ENCODE results near the gene PPP1R13B.

PPP1R13B gene

DNA sequence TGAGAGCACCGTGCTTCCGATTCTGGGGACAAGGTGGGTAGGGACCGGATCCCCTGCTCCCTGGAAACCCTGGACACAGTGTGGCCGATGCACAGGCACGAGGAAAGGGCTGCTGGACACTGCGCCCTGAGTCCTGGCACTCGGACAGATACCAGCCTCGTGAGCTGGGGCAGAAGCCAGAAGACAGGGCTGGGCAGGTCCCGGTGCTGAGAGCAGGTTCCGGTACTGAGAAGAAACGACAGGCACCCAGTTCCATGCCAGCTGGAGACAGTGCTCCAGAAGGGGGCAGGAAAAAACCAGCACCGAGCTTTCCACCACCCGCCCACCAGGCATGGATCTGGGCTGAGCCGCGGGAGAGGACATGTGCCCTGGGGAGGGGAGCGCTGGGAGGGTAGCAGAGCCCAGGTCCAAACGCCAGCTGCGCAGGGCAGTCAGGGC lies 138.6 kb downstream of the PPP1R13B start:
- no peak for DNase-seq (ENCODE audit: low spot score)
- TF ChIP-seq, protein P1, sequence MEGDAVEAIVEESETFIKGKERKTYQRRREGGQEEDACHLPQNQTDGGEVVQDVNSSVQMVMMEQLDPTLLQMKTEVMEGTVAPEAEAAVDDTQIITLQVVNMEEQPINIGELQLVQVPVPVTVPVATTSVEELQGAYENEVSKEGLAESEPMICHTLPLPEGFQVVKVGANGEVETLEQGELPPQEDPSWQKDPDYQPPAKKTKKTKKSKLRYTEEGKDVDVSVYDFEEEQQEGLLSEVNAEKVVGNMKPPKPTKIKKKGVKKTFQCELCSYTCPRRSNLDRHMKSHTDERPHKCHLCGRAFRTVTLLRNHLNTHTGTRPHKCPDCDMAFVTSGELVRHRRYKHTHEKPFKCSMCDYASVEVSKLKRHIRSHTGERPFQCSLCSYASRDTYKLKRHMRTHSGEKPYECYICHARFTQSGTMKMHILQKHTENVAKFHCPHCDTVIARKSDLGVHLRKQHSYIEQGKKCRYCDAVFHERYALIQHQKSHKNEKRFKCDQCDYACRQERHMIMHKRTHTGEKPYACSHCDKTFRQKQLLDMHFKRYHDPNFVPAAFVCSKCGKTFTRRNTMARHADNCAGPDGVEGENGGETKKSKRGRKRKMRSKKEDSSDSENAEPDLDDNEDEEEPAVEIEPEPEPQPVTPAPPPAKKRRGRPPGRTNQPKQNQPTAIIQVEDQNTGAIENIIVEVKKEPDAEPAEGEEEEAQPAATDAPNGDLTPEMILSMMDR (IDR thresholded peaks at IDR 0.05; ENCODE audit: extremely low read depth, missing control alignments), result no peak

DNA sequence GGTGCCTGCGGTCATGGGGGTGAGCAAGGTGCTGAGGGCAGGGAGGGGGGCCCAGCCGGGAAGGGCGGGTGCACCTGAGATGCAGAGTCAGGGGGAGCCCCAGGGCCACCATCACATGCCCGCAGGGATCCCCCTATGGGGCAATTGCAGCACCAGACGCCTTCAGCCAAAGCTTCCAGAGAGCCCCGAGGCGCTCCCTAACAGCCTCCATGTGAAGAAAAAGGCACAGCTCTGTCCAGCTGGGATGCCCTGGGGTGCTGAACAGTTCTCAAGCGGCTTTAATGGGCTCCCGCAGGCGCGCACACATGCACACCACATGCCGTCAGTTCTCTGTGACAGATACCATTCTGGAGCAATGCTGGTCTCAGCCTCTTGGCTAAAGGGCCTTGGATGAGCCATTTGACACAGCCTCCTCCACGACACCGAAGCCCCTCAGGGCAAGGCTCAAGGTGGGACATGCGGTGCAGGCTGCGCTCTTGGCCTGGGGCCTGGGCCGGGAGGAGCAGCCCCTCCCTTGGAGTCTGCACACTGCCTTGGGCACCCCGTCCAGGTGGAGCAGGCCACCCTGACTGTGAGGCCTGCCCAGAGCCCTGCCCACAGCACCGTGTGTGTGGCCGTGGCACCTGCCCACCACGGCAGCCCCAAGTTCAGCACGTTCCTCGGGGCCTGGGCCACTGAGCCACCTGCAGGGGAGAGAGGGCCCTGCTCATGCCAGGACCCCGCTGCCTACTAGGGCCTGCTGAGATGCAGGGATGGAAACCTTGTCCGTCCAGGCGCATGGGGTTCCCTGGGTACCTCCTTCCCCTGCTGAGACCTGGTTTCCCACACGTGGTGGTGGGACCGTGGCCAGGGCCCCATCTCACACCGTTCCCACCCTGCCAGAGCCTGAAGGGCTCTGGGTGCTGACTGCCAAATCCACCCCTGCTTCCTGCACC lies 139.8 kb downstream of the PPP1R13B start:
- DNase-seq (ENCODE audit: low spot score), result no peak
- TF ChIP-seq, protein P1 (IDR thresholded peaks at IDR 0.05; ENCODE audit: extremely low read depth, missing control alignments), result no peak

DNA sequence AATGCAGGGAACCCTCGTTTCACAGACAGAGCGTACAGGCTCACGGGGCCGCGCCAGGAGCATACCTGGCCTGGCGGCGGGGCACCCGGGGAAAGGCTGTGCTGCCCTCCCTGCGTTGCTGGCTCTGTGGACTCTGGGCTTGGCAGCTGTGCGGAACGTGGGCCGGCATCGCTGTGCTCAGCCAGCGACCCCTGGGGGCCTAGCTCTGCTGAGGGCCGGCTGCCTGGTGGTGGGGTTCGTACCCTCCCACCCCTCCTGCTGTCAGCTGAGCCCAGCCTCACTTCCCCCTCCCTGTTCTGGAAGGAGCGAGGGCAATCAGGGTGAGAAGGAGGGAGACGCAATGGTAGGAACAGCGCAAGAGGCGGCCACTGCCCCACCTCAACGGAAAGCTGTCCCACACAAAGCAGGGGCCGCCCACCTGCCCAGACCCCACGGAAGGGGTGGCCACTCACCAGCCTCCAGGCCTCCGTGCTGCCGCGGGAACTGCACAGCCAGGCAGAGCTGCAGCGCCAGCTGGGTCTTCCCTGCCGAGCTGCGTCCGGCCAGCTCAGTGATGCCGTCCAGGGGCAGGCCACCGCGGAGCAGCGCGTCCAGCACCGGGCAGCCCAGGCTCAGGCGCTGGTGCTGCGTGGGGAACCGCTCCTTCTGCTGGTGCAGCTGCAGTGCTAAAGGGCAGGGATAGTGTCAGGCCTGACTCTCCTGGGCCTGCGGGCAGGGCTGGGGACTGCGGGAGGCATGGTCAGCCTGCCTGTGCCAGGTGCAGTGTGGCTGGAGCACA lies 140.6 kb downstream of the PPP1R13B start:
- TF ChIP-seq, protein P1 (IDR thresholded peaks at IDR 0.05; ENCODE audit: extremely low read depth, missing control alignments), result no peak
- DNase-seq (ENCODE audit: low spot score), result no peak

DNA sequence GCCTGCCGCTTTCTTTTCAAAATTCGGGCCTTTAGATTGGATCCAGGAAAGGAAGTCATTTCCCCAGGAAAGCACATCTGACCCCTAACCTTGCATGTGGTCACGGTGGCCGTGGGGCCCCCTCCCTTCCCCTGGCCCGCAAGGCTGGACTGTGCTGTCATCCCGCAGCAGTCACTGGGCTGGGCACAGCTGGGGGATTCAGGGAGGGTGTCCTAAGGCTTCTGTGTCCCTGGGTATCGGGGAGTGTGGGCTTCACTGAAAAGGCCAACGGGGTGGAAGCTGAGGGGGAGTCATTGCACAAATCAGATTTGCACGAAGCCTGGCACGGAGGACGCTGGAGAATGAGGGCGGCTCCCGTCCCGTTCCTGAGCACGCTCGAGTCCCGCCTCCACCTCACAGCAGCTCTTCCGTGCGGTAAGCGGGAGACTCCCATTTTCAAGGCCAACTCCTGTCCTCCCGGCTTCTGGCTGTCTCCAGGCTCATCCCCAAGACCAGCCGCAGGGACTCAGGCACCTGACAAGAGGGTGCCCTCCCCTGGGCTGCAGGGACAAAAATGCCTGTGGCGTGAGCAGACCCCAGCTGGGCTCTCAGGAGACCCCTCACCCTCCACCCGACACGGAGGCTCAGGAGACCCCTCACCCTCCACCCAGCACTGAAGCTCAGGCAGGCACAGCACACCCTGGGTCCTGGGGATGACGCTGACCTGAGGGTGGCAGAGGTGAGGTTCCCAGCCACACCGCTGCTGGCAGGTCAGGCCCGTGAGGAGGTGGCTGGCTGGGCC lies 141.7 kb downstream of the PPP1R13B start:
- TF ChIP-seq, protein P1 (IDR thresholded peaks at IDR 0.05; ENCODE audit: extremely low read depth, missing control alignments), result no peak
- DNase-seq (ENCODE audit: low spot score), result no peak

DNA sequence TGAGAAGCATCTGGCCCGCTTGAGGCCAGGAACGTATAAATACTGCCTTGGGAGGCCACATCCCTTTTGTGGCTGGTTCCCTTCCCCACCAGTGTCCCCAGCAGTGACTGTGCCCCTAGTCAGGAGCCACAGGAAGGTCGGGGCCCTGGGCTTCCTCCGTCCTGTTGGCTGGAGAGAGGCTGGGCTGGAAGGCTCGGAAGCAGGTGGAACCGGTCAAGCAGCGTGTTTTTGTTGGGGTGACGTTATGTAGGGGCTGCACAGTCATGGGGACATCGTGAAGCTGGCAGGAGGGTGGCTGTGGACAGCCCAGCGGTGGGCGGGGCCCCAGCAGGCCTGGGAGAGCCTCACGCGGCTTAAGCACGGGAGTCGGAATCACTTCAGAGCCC lies 142.3 kb downstream of the PPP1R13B start:
- TF ChIP-seq, protein P1 (IDR thresholded peaks at IDR 0.05; ENCODE audit: extremely low read depth, missing control alignments), result no peak
- no peak for DNase-seq (ENCODE audit: low spot score)

DNA sequence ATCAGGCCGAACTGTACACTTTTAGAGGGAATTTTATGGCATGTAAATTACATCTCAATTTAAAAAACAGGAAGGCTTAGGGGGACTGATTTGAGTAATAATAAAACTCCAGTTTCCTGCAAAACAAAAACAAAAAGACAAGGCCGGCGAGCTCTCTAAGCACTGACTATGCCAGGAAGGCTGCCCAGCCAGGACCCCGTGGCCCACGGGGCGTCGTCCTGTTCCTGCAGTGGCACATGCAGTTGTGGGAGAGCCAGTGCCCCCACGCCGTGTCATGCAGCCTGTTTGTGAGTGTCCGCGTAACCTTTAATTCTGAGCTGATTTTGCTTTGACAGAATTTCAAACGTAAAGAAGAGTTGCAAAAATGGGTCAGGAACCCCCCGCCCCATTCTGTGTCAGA lies 142.7 kb downstream of the PPP1R13B start:
- TF ChIP-seq, protein P1 (IDR thresholded peaks at IDR 0.05; ENCODE audit: extremely low read depth, missing control alignments), result no peak
- DNase-seq (ENCODE audit: low spot score), result no peak

All from GM20000 (cell line).